HCT116 (cell line): ENCODE measurements around the gene RRAS2. TPM values are rescaled to one million over a fixed set of nuclear protein-coding genes. Genes with fewer than 3 reads are reported as not detected.
"Not testable (repeated sequence)": the region's sequence is repeated elsewhere in the genome, so short reads cannot be mapped to it uniquely, and the experiment has no call there.

Source experiments
- ATAC-seq: fragments of 200-7000 bp; cut with Tn5 transposase; 2 replicates; pipeline ENCODE4 v1.9.1; 2020; ENCODE audit warnings: mild to moderate bottlenecking, moderate library complexity
- BruUV-seq: library from RNA; stranded (reverse); fragments of 400-500 nt; replicated peaks from 2 replicates; lab custom pipeline; 2021; lab: Mats Ljungman, UMichigan
- CTCF ChIA-PET: fragments of 300-600 bp; sonication (Branson Sonifier 250); formaldehyde crosslinking; loops from one replicate; lab custom pipeline; 2021; ENCODE audit warnings: antibody characterized with exemption; lab: Charles Lee
- POLR2A ChIA-PET: fragments of 300-600, 350-600 bp; sonication (Branson Sonifier 250); formaldehyde crosslinking; loops from one replicate; lab custom pipeline; 2021; ENCODE audit warnings: antibody characterized with exemption; lab: Charles Lee
- RAD21 ChIA-PET, 2 experiments: fragments of 300-600 bp; sonication (Branson Sonifier 250); formaldehyde crosslinking; loops; one replicate each; lab custom pipeline; 2023; ENCODE audit warnings: low total read pairs in 2 of 2; ENCODE audit not compliant: uncharacterized antibody in 2 of 2, unreplicated experiment in 2 of 2, low non-redundant PET in 1 of 2; lab: Charles Lee
- DNase-seq: peaks from one replicate; pipeline ENCODE4 v3.0.0-alpha.2; 2010; ENCODE audit warnings: low read depth, low spot score
- H2AFZ ChIP-seq: fragments of 200-600 bp; shearing (Covaris generic), sonication (generic); 2 replicates; pipeline ENCODE4 v1.6.1; 2017; ENCODE audit warnings: low read depth, mixed run types, mixed read lengths, antibody characterized with exemption, low read length; ENCODE audit not compliant: poor library complexity, severe bottlenecking
- H3K27ac ChIP-seq: 2 replicates; pipeline ENCODE4 v1.5.1; 2012; ENCODE audit warnings: low read depth, low read length
- H3K27me3 ChIP-seq: fragments of 200-600 bp; sonication (generic); 2 replicates; pipeline ENCODE4 v1.6.1; 2016; ENCODE audit warnings: mixed run types, low read length, mixed read lengths; ENCODE audit not compliant: insufficient read depth
- H3K36me3 ChIP-seq, 2 experiments: fragments of 200-500 bp in 1 of 2; fragments of 200-600 bp in 1 of 2; sonication (Bioruptor generic) in 1 of 2; sonication (generic) in 1 of 2; 2 replicates each; pipeline versions ENCODE4 v1.5.1 to v1.6.1; 2014 to 2016; ENCODE audit warnings: low read length in 2 of 2, inconsistent platforms in 1 of 2, mixed read lengths in 1 of 2, mixed run types in 1 of 2; ENCODE audit not compliant: insufficient read depth in 2 of 2, control insufficient read depth in 1 of 2
- H3K4me1 ChIP-seq, 2 experiments: fragments of 200-600 bp in 1 of 2; sonication (generic) in 1 of 2; 2 replicates each; pipeline versions ENCODE4 v1.5.1 to v1.6.1; 2012 to 2017; ENCODE audit warnings: low read length in 2 of 2, inconsistent platforms in 1 of 2, mild to moderate bottlenecking in 1 of 2, mixed read lengths in 1 of 2, mixed run types in 1 of 2, moderate library complexity in 1 of 2; ENCODE audit not compliant: insufficient read depth in 2 of 2, control insufficient read depth in 1 of 2
- H3K4me2 ChIP-seq: fragments of 200-600 bp; sonication (generic); 2 replicates; pipeline ENCODE4 v1.6.1; 2017; ENCODE audit warnings: mixed run types, low read length, mixed read lengths
- H3K4me3 ChIP-seq, 2 experiments: fragments of 200-600 bp in 1 of 2; sonication (generic) in 1 of 2; replicated peaks in 1 of 2; 2 replicates each; pipeline ENCODE4 v1.5.1; 2011 to 2016; ENCODE audit warnings: low read length in 2 of 2, control low read depth in 1 of 2, low read depth in 1 of 2, mild to moderate bottlenecking in 1 of 2, mixed read lengths in 1 of 2, mixed run types in 1 of 2
- H3K79me2 ChIP-seq: fragments of 200-600 bp; sonication (generic); 2 replicates; pipeline ENCODE4 v1.6.1; 2017; ENCODE audit warnings: mild to moderate bottlenecking, mixed run types, low read length, moderate library complexity, mixed read lengths; ENCODE audit not compliant: insufficient read depth
- H3K9ac ChIP-seq: fragments of 200-600 bp; sonication (generic); 2 replicates; pipeline ENCODE4 v1.6.1; 2016; ENCODE audit warnings: low read length, mixed read lengths
- H3K9me2 ChIP-seq: fragments of 200-600 bp; sonication (generic), shearing (Covaris generic); 2 replicates; pipeline ENCODE4 v1.6.1; 2017; ENCODE audit warnings: mixed run types, mild to moderate bottlenecking, moderate library complexity; ENCODE audit not compliant: insufficient read depth
- H3K9me3 ChIP-seq, 2 experiments: fragments of 200-500 bp in 1 of 2; fragments of 200-600 bp in 1 of 2; sonication (Bioruptor generic) in 1 of 2; sonication (generic) in 1 of 2; 2 replicates each; pipeline ENCODE4 v1.6.1; 2014 to 2017; ENCODE audit warnings: low read length in 2 of 2, mixed read lengths in 2 of 2, inconsistent platforms in 1 of 2, low read depth in 1 of 2, mild to moderate bottlenecking in 1 of 2, mixed run types in 1 of 2, moderate library complexity in 1 of 2; ENCODE audit not compliant: control insufficient read depth in 1 of 2, insufficient read depth in 1 of 2
- H4K20me1 ChIP-seq: fragments of 200-600 bp; sonication (generic), shearing (Covaris generic); 2 replicates; pipeline ENCODE4 v1.6.1; 2017; ENCODE audit warnings: mixed run types, mild to moderate bottlenecking, moderate library complexity; ENCODE audit not compliant: insufficient read depth
- CTCF ChIP-seq, 3 experiments: fragments of 200-600 bp in 1 of 3; sonication (generic) in 1 of 3; IDR thresholded peaks in 2 of 3; conservative IDR thresholded peaks in 1 of 3; 2 replicates each; pipeline ENCODE4 v1.5.1; 2012 to 2017; ENCODE audit warnings: low read depth in 2 of 3, low read length in 2 of 3, antibody characterized with exemption in 1 of 3, borderline replicate concordance in 1 of 3, control low read depth in 1 of 3, mild to moderate bottlenecking in 1 of 3, mixed read lengths in 1 of 3, mixed run types in 1 of 3, moderate library complexity in 1 of 3; ENCODE audit not compliant: insufficient read depth in 1 of 3
- EZH2phosphoT487 ChIP-seq: fragments of 200-600 bp; IDR thresholded peaks from 2 replicates; pipeline ENCODE4 v1.6.1; 2018; ENCODE audit warnings: antibody characterized with exemption, borderline replicate concordance
- POLR2A ChIP-seq: IDR thresholded peaks from 2 replicates; pipeline ENCODE4 v1.7.0; 2011; ENCODE audit warnings: borderline replicate concordance; ENCODE audit not compliant: insufficient read depth, insufficient read length; ENCODE audit errors: extremely low read depth
- ZFX ChIP-seq: fragments of 450-650 bp; IDR thresholded peaks from 2 replicates; pipeline ENCODE4 v1.6.1; 2017
- intact Hi-C: fragments of 100-400 bp; cut with micrococcal nuclease; formaldehyde crosslinking; loops from 2 replicates; pipeline ENCODE4 v1.10.0; 2022
- total RNA-seq: library from RNA; stranded (reverse); gene quantifications from one replicate; pipeline ENCODE4 v1.2.1, GENCODE V29; 2021; ENCODE audit not compliant: unreplicated experiment

The RRAS2 gene
- total RNA-seq, 1 experiment from 2014 or later, result 54.5 TPM

GRCh38 chr11:14408612-14409011 lies 49.6 kb upstream of the RRAS2 start:
- Histone ChIP-seq H3K4me1 (no peaks in the 10 kb centered on the region), H3K9me3 (no peaks in the 10 kb centered on the region), H3K4me3 (no peak overlapping the region), H3K9ac (no peak overlapping the region), H3K36me3 (no peaks in the 10 kb centered on the region), H3K27ac (no peak overlapping the region), H3K4me2 (no peak overlapping the region), H3K79me2 (no peaks in the 10 kb centered on the region), H3K9me2 (no peaks in the 10 kb centered on the region), H3K27me3 (no peaks in the 10 kb centered on the region), H4K20me1 (no peaks in the 10 kb centered on the region), H2AFZ (no peak overlapping the region)
- ChIA-PET RAD21 (no interaction called here), CTCF (interaction anchor here (1.4 kb wide), 1 partner anchor 11 kb away, joined by 3 read pairs; no protein-coding TSS in a partner anchor), POLR2A (no interaction called here)
- ATAC-seq, result no peak
- intact Hi-C loops, result no loop called here
- BruUV-seq, result no TSS peak
- no peak for TF ChIP-seq POLR2A
- no peak for TF ChIP-seq CTCF (IDR thresholded peaks at IDR 0.05 in 2 of 3, conservative IDR thresholded peaks at IDR 0.05 in 1 of 3; ENCODE audit: borderline replicate concordance in 1 of 3, insufficient read depth in 1 of 3, low read depth in 2 of 3, low read length in 2 of 3)
- no peak for TF ChIP-seq EZH2phosphoT487
- no peak for TF ChIP-seq ZFX
- DNase-seq, result no peak

- CTCF ChIA-PET, ATAC-seq, H3K4me3 ChIP-seq, H3K36me3 ChIP-seq, intact Hi-C loops, H3K9me2 ChIP-seq, H3K27me3 ChIP-seq, H3K27ac ChIP-seq, BruUV-seq, H3K4me1 ChIP-seq, H4K20me1 ChIP-seq, H3K4me2 ChIP-seq, H3K9ac ChIP-seq, H3K9me3 ChIP-seq, H3K79me2 ChIP-seq, RAD21 ChIA-PET, DNase-seq, POLR2A ChIA-PET, H2AFZ ChIP-seq: not testable (repeated sequence)
Measured at GRCh38 chr11:14406116-14406515, 47.1 kb upstream of the RRAS2 start.

- H3K4me2 ChIP-seq, H3K79me2 ChIP-seq, H3K9me3 ChIP-seq, H3K36me3 ChIP-seq, POLR2A ChIA-PET, RAD21 ChIA-PET, CTCF ChIA-PET, DNase-seq, H3K27ac ChIP-seq, H4K20me1 ChIP-seq, intact Hi-C loops, ATAC-seq, H3K9ac ChIP-seq, BruUV-seq, H3K4me1 ChIP-seq, H3K9me2 ChIP-seq, H3K4me3 ChIP-seq, H2AFZ ChIP-seq, H3K27me3 ChIP-seq: not testable (repeated sequence)
Measured at GRCh38 chr11:14403528-14403927, 44.5 kb upstream of the RRAS2 start.
